HK-2 (cell line): ENCODE results near the gene ARHGEF38.

Experiments used
- DNase-seq: peaks from one replicate; pipeline ENCODE4 v3.0.0-alpha.2; 2018; ENCODE audit not compliant: unreplicated experiment

The ARHGEF38 gene

GRCh38 chr4:105613306-105613705 is 60.9 kb downstream of the ARHGEF38 start:
- DNase-seq = no peak

GRCh38 chr4:105619188-105619931 is 66.9 kb downstream of the ARHGEF38 start:
- DNase-seq = peak; percentile 32

- peak; percentile 41 for DNase-seq
Observed at GRCh38 chr4:105620640-105621323, 68.4 kb downstream of the ARHGEF38 start.

DNA sequence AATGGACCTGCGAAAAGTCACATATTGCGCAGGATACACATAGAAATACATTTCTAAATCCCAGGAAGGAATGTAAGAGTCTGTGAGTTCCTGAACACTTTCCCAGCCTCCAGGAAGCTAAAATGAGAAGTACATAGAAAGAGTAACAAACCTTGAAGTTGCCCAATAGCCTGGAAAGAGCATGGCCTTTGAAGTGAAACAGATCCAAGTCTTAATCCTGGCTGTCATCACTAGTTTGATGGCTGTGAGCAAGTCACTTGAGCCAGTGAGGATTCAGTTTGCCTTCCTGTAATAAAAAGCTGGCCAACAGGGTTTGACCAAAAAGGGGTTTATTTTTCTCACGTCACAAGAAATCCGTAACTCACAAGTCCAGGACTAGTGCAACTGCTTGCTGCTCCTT is 69.8 kb downstream of the ARHGEF38 start:
- peak; percentile 24 for DNase-seq

GRCh38 chr4:105623099-105623498 is 70.7 kb downstream of the ARHGEF38 start:
- DNase-seq = no peak

- no peak for DNase-seq
Observed at GRCh38 chr4:105624530-105624929, 72.1 kb downstream of the ARHGEF38 start.

- no peak for DNase-seq
Observed at GRCh38 chr4:105625214-105625613, 72.8 kb downstream of the ARHGEF38 start.

DNA sequence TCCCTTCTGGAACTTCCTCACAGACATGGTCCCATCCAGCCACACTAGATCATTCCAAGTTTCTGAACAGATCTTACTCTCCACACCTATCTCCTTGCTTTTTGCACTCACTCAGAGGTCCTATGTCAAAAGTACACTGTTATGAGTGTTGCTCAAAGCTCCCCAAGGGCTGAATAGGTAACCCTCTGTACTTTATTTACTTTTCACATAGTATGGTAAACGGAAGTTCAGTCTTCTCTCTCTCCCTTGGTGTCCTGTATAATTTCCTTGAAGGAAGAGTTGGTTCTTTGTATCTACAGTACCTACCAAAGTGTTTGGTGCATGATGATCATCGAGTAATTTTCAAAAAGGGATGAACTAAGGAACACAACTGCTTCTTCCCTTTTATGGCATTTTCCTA is 74.4 kb downstream of the ARHGEF38 start:
- DNase-seq = no peak

DNA sequence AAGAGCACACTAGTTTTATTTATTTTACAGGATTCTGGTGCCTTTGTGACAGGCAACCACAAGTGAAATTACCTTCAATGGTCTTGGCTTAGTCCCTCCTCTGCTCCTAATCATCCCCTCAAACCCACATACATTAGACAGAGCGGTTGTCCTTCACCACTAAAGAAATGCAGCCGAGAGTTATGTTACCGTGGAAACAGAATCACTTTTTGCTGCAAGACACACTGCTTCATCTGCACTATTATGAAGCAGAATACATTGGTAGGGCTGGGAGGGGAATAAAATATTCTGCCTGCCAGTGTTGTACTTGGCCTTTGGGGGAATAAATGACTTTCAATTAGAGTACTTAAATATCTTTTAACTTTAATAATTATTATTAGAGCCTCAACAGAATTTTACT is 75.2 kb downstream of the ARHGEF38 start:
- no peak for DNase-seq

DNA sequence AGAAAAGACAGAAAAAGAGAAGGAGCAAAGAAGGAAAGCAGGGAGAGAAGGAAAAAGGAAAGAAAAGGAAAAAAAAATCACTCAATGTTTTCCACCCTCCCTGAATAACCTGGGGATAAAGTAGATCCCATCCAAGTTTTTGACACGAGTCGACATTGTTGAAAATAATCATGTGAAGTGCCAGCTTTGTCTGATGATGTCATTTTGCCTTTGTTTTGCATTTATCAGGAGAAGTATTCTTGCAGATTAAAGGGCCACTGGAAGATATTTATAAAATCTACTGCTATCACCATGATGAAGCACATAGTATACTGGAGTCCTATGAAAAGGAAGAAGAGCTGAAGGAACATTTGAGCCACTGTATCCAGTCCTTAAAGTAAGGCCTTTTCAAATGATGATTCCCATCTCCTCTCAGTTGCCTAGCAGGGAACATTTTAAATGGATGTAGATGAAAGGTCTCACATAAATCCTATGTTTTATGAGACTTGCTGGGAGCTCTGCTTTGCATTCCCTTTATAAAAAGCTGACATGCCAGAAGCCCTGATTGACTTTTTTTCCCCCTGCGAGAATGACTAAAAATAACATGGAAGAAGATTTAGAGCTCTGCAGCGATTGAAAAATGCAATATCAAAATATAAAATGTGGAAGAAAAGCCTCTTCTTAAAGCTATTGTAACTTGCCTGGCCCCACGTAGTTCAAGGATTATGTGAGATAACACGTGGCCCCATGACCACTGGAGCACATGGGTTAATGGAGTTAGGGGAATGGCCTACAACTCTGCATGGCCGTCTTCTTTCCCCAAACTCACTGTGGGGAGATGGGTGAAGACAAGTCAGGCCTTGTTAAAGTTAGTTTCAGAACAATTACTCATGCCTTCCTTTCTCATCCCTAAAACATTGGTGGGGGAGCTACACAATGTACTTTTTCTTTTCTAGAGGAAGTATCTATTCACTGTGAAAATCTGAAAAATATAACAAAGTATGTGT is 78.5 kb downstream of the ARHGEF38 start:
- no peak for DNase-seq

GRCh38 chr4:105631818-105632400 is 79.5 kb downstream of the ARHGEF38 start:
- no peak for DNase-seq

DNA sequence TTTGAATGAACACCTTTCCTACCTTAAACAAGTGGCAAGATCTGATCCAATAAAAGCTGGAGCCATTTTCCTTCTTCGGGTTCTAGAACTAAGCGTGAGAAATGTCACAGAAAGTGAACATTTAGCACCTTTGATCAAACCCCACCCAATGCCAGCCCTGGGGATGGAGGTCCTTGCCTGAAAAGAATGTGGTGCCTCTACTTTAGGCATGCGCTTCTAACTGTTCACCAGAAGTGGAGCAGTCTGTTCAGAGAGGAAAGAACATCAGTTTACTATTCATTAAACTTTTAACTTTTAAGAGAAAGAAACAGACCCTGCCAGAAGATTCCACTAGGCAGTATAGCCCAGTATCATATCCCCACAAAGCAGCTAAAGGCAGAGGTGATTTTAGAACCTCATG is 80.2 kb downstream of the ARHGEF38 start:
- no peak for DNase-seq

GRCh38 chr4:105633241-105633640 is 80.8 kb downstream of the ARHGEF38 start:
- no peak for DNase-seq

DNA sequence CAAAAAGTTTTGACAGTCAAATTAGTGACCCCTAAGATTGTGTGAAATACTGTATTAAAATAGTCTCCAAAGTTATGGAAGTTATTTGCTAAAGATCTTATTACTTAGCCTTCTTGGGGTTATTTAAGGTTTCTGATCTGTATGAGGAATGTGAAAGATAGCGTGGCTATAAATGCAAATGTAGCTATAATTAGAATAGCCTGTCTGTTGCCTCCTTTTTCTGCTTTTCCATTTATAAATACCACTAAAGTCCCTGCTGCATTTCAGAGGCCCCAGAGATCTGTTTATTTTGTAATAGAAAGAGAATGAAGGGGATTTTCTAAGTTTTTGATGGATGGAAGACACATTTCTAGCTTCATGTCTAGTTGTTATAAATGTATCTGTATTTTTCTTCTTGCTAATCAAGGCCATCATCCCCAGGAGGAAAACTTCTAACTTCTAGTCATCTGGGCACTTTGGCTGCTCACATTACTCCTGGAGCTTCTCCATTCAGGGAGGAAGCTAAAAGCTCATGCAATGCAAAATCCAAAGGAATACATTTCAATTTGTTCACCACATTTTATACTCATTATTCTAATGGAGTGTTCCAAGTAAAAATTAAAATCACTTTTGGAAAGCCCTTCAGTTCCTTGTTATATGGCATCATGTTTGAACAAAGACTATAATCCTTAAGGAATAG is 82.1 kb downstream of the ARHGEF38 start:
- no peak for DNase-seq

DNA sequence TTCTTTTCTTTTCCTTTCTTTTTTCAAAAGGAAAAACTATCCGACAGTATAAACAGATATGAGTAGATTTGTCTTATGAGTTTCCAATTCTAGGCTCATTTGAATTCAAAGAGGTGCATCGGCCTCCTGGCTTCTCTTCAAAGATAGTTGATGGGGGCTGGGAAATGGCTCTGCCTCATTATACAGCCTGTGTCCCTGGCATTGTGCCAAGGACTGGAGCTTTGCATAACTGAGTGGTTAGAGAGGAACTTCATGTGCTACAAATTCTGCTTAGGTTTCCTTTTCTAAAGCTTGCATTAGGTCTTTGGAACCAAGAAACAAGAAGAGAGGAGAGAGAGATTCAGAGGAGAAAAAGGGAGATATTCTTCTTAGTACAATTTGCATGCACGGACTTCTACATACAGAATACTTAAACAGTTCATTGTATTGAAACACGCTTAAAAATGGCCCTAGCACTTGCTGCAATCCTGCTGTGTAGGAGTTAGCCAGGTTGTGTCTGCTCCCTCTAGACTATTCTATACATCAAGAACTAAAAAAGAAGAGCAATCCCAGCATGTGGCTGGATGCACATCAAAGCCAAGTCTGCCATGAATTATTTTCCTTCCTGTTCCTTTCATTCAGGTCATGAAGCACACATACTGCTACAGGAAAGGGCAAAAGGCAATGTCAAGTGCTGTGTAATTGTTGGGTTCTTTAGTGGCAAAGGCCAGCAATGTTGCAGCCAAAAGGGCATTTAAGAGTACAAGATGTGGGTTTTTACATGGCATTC is 85.2 kb downstream of the ARHGEF38 start:
- no peak for DNase-seq

- no peak for DNase-seq
Observed at GRCh38 chr4:105641845-105642244, 89.4 kb downstream of the ARHGEF38 start.

DNA sequence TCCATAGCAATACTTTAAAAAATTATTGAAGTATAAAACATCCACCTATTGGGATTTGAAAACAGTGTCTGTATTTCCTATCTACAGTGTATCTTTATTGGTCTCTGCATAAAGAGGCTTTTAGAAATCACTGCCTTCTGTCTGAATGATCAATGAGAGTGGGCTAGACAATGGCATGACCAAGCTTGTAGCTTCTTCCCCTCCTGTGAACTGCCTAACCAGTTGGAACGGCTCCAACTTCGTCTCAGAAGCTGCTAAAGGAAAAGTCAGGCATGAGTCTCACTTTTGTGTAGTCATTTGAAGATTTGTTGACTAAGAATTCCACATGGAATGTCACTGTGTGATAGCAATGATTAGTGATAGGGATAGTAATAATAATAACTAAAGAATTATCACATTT is 91.8 kb downstream of the ARHGEF38 start:
- no peak for DNase-seq

- no peak for DNase-seq
Observed at GRCh38 chr4:105645440-105645839, 93.0 kb downstream of the ARHGEF38 start.

DNA sequence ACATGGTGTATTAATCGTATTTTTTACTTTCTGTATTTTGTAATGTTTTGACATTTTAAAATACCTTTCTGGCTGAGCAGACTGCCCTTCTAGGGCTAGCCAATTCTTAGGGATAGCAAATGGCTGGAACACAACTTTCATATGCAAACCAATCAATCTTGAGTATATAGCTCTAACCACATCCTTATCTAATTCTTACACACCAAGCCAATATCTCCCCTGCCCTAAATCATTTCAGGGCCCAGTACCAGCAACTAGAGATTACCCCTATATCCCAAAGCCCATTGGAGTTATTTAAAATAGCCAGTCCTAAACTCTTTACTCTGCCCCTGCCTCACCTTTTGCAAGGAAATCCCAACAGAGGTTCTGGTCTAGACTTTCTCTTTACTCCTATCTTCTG is 97.8 kb downstream of the ARHGEF38 start:
- DNase-seq = no peak

DNA sequence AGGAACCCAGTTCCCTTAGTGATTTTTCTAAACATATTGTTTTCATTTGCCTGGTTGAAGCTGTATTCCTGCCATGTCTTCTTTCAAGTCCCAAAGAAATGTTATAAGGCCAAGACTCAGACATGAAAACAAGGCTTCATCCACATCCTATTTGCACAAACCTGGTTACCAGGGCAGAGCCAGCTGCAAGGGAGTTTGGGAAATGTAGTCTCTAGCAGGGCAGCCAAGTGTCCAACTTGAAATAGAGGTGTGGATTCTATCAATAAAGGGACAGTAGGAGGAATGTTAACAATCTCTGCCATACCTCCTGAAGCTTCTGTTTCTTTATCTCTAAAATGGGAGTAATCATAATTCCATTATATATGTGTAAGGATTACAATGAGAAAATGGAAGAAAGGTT is 99.5 kb downstream of the ARHGEF38 start:
- no peak for DNase-seq
